Measurements from ENCODE around the gene APOM.

APOM gene

DNA sequence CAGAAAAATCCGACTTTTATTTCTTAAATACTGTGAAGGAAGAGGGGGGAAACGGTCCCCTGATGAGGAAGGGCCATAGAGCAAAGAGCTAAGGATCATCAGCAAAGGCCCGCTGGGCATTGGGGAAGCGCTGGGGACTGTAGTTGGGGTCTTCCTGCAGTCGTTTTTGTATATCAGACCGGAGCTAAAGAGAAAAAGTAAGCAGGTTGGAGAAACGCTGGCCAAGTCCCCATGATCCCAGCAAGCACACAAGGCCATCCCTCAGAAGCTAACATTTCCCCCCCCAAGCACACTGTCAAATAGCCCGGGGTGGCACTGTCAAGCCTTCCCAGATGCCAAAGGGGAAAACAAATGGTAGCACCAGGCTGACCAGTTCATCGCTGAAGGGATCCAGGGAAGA, 16.7 kb upstream of the APOM start:
- H3K4me3 ChIP-seq (ENCODE audit: low read depth, low read length) = no peak overlapping the region
- DNase-seq (ENCODE audit: low read depth) = no peak
- TF ChIP-seq, protein P1, sequence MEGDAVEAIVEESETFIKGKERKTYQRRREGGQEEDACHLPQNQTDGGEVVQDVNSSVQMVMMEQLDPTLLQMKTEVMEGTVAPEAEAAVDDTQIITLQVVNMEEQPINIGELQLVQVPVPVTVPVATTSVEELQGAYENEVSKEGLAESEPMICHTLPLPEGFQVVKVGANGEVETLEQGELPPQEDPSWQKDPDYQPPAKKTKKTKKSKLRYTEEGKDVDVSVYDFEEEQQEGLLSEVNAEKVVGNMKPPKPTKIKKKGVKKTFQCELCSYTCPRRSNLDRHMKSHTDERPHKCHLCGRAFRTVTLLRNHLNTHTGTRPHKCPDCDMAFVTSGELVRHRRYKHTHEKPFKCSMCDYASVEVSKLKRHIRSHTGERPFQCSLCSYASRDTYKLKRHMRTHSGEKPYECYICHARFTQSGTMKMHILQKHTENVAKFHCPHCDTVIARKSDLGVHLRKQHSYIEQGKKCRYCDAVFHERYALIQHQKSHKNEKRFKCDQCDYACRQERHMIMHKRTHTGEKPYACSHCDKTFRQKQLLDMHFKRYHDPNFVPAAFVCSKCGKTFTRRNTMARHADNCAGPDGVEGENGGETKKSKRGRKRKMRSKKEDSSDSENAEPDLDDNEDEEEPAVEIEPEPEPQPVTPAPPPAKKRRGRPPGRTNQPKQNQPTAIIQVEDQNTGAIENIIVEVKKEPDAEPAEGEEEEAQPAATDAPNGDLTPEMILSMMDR (IDR thresholded peaks at IDR 0.05; ENCODE audit: low read depth, low read length, missing control alignments) = no peak

DNA sequence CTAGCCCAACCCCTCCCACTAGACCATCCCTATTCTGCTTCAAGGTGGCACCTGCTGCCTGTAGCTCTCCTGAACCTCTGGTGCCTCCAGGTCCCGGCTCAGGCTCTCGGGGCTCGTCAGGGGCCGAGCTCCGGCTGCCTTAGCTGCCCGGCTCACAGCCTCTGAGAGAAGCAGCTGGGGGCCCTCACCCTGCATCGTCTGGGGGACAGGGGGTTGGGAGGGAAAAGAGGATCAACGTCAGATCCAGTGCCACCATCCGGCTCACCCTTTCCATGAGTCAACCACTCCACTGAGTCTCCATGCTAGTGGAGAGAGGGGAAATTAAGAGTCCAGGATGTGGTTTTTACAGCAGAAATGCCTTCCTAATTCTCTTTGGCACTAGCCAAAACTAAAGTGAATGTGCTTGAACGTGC, 16.2 kb upstream of the APOM start:
- H3K4me3 ChIP-seq (ENCODE audit: low read depth, low read length) = no peak overlapping the region
- TF ChIP-seq, protein P1 (IDR thresholded peaks at IDR 0.05; ENCODE audit: low read depth, low read length, missing control alignments) = no peak
- no peak for DNase-seq (ENCODE audit: low read depth)

GRCh38 chr6:31640612-31641011, 15.1 kb upstream of the APOM start:
- no peak for DNase-seq (ENCODE audit: low read depth)
- TF ChIP-seq, protein P1 (IDR thresholded peaks at IDR 0.05; ENCODE audit: low read depth, low read length, missing control alignments) = no peak
- no peak overlapping the region for H3K4me3 ChIP-seq (ENCODE audit: low read depth, low read length)

DNA sequence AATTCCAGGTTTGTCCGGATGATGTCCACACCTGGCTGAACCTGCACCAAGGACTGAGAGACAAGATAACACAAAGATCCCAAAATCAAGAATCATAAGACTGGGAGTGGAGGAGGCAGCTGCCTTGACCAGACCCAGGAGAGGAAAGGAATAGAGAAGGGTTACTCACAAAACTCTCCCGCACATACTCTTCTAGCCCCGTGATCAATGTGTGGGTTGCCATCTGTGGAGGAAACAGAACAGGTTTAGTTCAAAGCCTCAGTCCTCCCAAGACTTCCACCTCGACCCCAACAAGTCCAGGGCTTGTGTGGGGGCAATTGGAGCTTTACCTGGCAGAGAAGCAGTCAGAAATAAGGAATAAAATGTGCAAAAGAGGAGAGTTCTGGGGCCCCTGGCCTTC, 14.3 kb upstream of the APOM start:
- DNase-seq (ENCODE audit: low read depth) = no peak
- TF ChIP-seq, protein P1 (IDR thresholded peaks at IDR 0.05; ENCODE audit: low read depth, low read length, missing control alignments) = no peak
- H3K4me3 ChIP-seq (ENCODE audit: low read depth, low read length) = no peak overlapping the region

GRCh38 chr6:31642798-31643570, 12.7 kb upstream of the APOM start:
- no peak for DNase-seq (ENCODE audit: low read depth)
- no peak overlapping the region for H3K4me3 ChIP-seq (ENCODE audit: low read depth, low read length)
- TF ChIP-seq, protein P1 (IDR thresholded peaks at IDR 0.05; ENCODE audit: low read depth, low read length, missing control alignments) = no peak

- TF ChIP-seq, protein P1 (IDR thresholded peaks at IDR 0.05; ENCODE audit: low read depth, low read length, missing control alignments) = no peak
- DNase-seq (ENCODE audit: low read depth) = no peak
- H3K4me3 ChIP-seq (ENCODE audit: low read depth, low read length) = no peak overlapping the region
Measured at GRCh38 chr6:31643818-31644454, 11.8 kb upstream of the APOM start.

Measured in GM12864 (cell line).